SIG-M5 (cell line): Measurements from ENCODE around the gene TAS1R3.
"Not testable (repeated sequence)": the region's sequence is repeated elsewhere in the genome, so short reads cannot be mapped to it uniquely, and the experiment has no call there.

ENCODE experiments used
- DNase-seq: peaks from one replicate; lab custom pipeline; 2025; lab: John Stamatoyannopoulos, UW

The TAS1R3 gene

GRCh38 chr1:1354271-1355247 lies 23.5 kb downstream of the TAS1R3 start:
- no peak for DNase-seq

GRCh38 chr1:1355416-1355815 lies 24.3 kb downstream of the TAS1R3 start:
- DNase-seq = no peak

- no peak for DNase-seq
These were observed 25.2 kb downstream of the TAS1R3 start for GRCh38 chr1:1356166-1356795.

GRCh38 chr1:1356796-1357401 lies 25.8 kb downstream of the TAS1R3 start:
- DNase-seq = no peak

- DNase-seq = no peak
These were observed 26.9 kb downstream of the TAS1R3 start for GRCh38 chr1:1357871-1358432.

- DNase-seq = no peak
These were observed 27.6 kb downstream of the TAS1R3 start, which contains the start of gene MXRA8 for GRCh38 chr1:1358433-1359271. Gene MXRA8 (minus strand): TSS chr1:1358555. CDS start chr1:1358504, 51 bp downstream.

- DNase-seq = no peak
These were observed 28.2 kb downstream of the TAS1R3 start for GRCh38 chr1:1359308-1359663.

GRCh38 chr1:1359664-1360468 lies 28.8 kb downstream of the TAS1R3 start:
- DNase-seq = no peak

GRCh38 chr1:1360506-1361169 lies 29.6 kb downstream of the TAS1R3 start:
- no peak for DNase-seq

- DNase-seq = no peak
These were observed 30.3 kb downstream of the TAS1R3 start for GRCh38 chr1:1361233-1361981.

GRCh38 chr1:1361982-1362423 lies 30.9 kb downstream of the TAS1R3 start:
- no peak for DNase-seq

- DNase-seq = no peak
These were observed 33.2 kb downstream of the TAS1R3 start for GRCh38 chr1:1364266-1364665.

GRCh38 chr1:1365875-1366698 lies 35.0 kb downstream of the TAS1R3 start:
- DNase-seq = no peak

- DNase-seq = no peak
These were observed 35.6 kb downstream of the TAS1R3 start for GRCh38 chr1:1366699-1367066.

- DNase-seq = no peak
These were observed 36.2 kb downstream of the TAS1R3 start for GRCh38 chr1:1367315-1367714.

GRCh38 chr1:1370094-1370493 lies 39.0 kb downstream of the TAS1R3 start:
- DNase-seq = not testable (repeated sequence)

GRCh38 chr1:1370771-1371300 lies 39.8 kb downstream of the TAS1R3 start:
- no peak for DNase-seq

GRCh38 chr1:1371364-1371745 lies 40.3 kb downstream of the TAS1R3 start:
- peak; percentile 42 for DNase-seq
